ELR (cell line): ENCODE results near the gene FGD5.

Experiments
- DNase-seq: peaks from one replicate; pipeline ENCODE4 v3.0.0-alpha.2; 2015; ENCODE audit warnings: low read depth

Gene FGD5

GRCh38 chr3:14853271-14853951 lies 34.6 kb downstream of the FGD5 start:
- DNase-seq: no peak

DNA sequence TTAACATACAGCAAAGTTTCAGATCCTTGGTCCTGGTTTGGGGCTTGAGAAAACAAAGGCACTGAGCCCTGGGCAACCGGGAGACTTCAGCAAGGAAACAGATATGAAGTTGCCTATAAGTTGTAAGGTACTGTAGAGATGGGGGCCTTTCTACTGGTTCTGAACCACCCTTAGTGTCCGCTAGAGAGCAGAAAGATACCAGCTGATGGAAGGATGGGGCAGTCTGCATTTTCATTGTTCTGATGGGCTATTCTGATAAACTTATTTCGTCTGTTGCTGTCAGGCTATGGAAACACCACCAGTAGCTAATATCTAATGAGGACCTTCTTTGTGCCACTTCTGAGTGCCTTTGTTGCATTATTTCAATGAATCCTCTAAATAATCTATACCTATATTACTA lies 38.7 kb downstream of the FGD5 start:
- no peak for DNase-seq

DNA sequence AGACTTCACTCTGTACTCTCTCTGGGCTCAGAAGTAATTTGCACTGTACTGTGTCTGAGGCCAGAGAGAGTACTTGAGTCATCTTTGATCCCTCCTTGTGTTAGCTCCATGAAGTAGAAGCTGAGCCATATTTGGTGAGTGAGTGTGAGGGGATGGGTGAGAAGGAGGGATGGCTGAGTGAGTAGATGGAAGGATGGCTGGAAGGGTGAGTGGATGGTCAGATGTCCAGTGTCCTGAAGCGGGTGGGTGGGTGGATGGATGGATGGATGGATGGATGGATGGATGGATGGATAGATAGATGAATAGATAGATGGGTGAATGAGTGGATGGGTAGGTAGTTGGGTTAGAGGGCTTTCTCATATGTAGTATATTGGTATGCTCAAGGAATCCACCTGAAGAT lies 39.3 kb downstream of the FGD5 start:
- no peak for DNase-seq

GRCh38 chr3:14859880-14860279 lies 41.1 kb downstream of the FGD5 start:
- no peak for DNase-seq

GRCh38 chr3:14861031-14861430 lies 42.3 kb downstream of the FGD5 start:
- DNase-seq: no peak

- no peak for DNase-seq
These were observed 42.9 kb downstream of the FGD5 start for GRCh38 chr3:14861446-14862302.

GRCh38 chr3:14862303-14862660 lies 43.5 kb downstream of the FGD5 start:
- no peak for DNase-seq

- DNase-seq: no peak
These were observed 44.0 kb downstream of the FGD5 start for GRCh38 chr3:14862661-14863230.

DNA sequence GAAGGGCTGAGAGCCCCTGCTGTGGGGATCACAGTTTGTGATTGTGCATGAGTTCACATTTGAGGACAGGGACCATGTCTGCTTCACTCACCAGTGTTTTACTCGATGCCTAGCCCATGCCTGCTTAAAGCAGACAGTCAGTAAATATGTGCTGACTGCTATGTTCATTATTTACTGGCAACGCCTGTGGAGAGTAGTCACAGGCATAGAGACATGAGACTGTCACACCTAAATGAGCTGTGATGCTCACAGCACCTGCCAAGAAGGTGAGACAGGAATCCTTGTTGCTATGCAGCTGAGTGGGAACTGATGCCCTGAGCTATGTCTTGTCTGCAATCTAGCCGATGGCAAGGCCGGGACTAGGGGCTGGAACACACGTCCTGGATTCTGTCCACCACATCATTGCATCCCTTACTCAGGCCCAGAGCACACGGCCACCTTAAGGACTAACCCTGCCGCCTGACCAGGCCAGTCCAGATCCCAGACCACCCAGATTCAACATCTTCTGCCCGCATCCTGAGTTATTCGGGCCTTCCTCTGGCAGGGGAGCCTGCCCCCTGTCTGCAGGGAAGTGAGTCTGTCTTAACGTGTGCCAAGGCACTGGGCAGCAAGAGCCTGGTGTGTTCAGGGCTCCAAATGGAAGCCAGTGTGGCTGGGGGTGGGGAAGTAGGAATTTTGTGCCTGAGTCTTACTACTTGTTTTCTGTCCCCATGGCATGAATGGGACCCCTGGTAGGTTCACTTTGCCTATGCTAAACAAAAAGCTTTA lies 44.8 kb downstream of the FGD5 start:
- no peak for DNase-seq

DNA sequence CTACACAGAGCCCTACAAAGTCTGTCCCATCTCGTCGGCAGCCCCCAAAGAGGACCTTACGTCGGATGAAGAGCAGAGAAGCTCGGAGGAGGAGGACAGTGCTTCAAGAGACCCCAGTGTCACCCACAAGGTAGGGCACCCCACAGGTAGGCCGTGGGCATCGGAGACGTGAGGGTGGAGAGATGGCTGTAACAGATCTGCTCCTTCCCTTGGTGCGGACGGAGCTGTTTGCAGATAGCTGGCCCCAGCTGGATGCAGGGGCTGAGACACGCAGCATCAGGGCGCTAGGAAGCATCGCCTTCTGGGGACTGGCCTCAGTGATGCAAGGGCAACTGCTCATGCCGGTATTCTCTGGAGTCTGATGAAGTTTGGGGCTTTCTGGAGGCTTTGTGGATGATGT lies 45.4 kb downstream of the FGD5 start:
- DNase-seq: no peak

DNA sequence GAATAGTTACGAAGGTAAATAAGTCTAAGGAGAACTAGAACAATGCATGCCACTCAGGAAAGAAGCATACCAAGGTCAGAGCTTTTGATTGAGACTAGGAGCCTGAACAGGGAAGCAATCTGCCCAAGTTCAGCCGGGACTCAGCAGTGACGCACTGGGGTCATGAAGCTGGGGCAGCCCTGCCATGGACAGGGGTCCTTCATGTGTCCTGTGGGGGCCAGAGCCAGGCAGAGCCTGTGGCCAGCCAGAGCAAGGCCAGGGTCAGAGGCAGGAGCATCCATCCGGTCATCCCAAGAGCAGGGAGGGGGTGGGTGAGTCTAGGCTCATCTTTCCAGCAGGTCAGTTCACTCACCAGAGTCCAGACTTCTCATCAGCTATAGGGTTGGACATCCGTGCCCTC lies 47.9 kb downstream of the FGD5 start:
- DNase-seq: no peak

DNA sequence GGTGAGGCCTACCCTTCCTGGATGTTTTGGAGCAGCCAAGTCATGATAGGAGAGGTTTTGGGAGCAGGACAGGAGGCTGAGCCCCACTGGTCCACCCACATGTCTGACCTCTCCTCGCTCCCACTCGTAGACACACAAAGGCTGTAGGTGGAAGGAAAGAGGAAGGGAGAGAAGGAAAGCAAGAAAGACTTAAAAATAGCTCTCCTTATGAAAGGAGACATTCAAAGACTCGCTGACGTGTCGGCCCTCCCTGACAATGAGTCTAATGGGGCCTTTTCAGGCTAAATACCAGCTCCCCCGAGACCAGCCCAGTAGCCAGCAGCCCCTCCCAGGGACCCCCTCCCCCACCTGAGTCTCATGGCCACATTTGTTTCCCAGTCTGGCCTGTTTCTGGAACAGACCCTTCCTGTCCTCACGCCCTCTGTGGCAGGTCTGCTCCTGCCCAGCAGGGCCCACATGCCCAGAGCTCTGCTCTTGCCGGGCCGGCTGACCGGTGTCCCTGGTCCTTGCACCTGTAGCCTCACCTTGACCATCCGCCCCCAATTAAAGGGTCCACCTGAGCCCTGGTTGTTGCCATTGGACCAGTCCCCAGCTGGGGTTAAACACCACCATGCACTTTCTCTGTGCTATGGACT lies 49.3 kb downstream of the FGD5 start:
- no peak for DNase-seq

GRCh38 chr3:14869917-14870782 lies 51.4 kb downstream of the FGD5 start:
- no peak for DNase-seq

GRCh38 chr3:14870783-14871060 lies 52.0 kb downstream of the FGD5 start:
- DNase-seq: no peak

DNA sequence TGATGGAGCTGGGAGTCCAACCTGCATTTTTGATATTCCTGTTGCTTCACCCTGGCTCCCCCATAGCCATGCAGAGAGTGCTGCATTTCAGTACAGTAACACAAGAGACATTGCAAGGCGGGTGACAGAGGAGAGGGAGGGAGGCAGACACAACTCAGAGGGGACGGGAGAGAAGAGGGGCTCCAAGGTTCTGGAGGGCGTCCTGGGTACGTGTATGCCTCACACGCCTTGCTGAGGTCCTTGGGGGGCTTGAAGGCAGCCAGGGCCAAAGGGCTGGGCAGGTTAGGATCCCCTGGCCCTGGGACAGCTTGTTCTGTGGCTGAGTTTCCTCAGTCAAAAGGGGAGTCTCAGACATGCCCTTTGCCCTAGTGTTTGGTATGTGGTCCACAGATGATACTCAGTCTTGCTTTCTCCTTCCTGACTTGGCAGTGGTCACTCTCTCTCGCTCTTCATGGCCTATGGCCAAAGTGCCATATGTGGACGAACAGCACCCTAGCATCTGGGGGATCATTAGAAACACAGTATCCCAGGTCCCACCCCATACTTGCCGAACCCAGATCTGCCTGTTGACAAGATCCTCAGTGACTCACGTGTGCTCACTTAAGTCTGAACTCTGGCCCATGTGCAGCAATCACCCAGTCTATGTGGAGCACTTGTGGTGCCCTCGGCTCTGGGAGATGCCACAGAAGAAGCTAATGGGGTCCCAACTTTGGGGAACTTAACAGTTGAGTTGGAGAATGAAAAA lies 52.9 kb downstream of the FGD5 start:
- DNase-seq: no peak

- no peak for DNase-seq
These were observed 53.9 kb downstream of the FGD5 start for GRCh38 chr3:14872706-14873105.

DNA sequence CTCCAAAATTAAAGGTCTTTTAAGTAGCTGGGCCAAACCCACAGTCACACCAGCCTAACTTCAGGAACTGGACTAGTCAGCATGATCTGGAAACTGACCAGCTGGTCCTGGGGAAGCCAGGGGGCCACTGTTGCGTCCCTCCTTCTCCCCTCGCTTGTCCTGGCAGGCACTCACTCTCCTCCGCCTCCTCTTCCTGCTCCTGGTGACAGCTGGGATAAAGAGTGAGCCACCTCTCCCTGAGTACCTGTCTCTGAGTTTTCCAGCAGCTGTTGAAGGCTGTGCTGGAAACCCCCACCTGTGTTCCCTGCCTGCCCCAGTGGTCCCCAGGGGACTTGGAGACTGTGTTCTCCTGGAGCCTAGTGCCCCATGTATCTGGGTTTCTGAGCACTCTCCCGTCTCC lies 56.0 kb downstream of the FGD5 start:
- no peak for DNase-seq

DNA sequence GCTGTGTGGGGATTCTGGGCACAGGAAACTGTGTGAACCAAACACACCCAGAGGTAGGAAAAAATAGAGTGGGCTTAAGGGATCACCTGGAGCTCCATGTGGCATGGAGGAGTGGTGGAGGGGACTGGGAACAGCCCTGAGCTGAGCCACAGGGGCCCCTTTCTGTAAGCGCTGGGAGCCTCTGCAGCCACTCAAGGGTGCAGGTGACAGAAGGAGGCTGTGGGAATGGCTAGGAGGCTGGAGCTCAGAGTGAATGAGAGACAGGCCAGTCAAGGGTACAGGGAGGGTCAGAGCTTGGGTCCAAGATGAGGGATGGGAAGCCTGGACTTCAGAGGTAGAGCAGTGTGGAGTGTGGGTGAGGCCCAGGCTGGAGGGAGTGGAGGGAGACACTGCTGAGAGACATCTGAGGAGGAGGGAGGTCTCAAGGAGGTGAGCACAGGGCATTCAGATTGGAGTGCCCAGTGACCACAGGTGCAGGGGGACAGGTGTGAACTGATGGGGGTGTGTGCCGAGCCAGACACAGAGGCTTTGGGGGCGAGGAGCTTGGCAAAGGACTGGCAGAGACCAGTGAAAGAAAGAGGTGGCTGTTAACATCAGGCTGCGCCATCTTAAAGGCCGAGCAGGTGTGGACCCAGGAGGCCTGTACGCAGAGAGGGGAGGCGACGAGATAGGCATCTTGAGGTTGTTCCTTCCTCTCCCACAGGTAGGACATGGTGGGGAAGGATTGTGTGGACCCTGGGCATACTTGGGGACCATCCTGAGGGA lies 56.8 kb downstream of the FGD5 start:
- no peak for DNase-seq

DNA sequence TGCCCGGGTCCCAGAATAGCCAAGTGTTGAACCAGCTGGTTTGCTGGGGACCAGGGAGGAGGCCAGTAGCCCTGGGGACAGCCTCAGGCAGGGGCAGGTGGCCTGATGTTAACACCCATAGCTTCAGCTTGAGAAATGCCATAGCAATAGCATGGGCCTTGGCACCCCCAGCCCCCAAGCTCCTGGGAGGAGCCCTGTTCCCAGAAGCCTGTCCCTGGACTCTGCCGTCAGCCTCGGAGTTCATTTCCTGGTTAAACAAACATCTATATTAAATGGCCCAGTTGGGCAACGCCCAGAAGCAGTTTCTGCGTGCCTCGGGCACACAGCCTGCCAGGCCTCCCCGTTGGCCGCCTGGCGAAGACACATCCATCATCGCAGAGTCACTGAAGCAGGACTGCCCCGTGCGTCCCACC lies 58.2 kb downstream of the FGD5 start:
- DNase-seq: no peak

- DNase-seq: no peak
These were observed 58.7 kb downstream of the FGD5 start for GRCh38 chr3:14877469-14877868.
